Neuronal stem cell (in vitro differentiated cells): ENCODE results near the gene RTP5.
"Not testable (repeated sequence)": the region's sequence is repeated elsewhere in the genome, so short reads cannot be mapped to it uniquely, and the experiment has no call there.

Experiments used
- DNase-seq: peaks from one replicate; pipeline ENCODE4 v3.0.0-alpha.2; 2013; ENCODE audit warnings: low spot score
- H2AFZ ChIP-seq: one replicate; pipeline ENCODE4 v1.6.1; 2013; ENCODE audit warnings: mild to moderate bottlenecking, low read length, inconsistent platforms
- H2AK5ac ChIP-seq: 2 replicates; pipeline ENCODE4 v1.6.1; 2013; ENCODE audit warnings: low read depth, mild to moderate bottlenecking, inconsistent platforms, low read length, moderate library complexity, mixed read lengths
- H2BK120ac ChIP-seq: 2 replicates; pipeline ENCODE4 v1.6.1; 2013; ENCODE audit warnings: low read depth, mild to moderate bottlenecking, inconsistent platforms, low read length, moderate library complexity, mixed read lengths
- H2BK12ac ChIP-seq: one replicate; pipeline ENCODE4 v1.6.1; 2013; ENCODE audit warnings: low read length, inconsistent platforms
- H2BK15ac ChIP-seq: 2 replicates; pipeline ENCODE4 v1.6.1; 2013; ENCODE audit warnings: mild to moderate bottlenecking, low read length, inconsistent platforms, mixed read lengths
- H2BK5ac ChIP-seq: one replicate; pipeline ENCODE4 v1.6.1; 2013; ENCODE audit warnings: inconsistent platforms, mild to moderate bottlenecking, low read length, moderate library complexity
- H3K14ac ChIP-seq: one replicate; pipeline ENCODE4 v1.6.1; 2013; ENCODE audit warnings: low read length, inconsistent platforms
- H3K18ac ChIP-seq: 2 replicates; pipeline ENCODE4 v1.6.1; 2013; ENCODE audit warnings: low read length, inconsistent platforms
- H3K23ac ChIP-seq: 2 replicates; pipeline ENCODE4 v1.6.1; 2013; ENCODE audit warnings: low read depth, mild to moderate bottlenecking, mixed read lengths, low read length, inconsistent platforms; ENCODE audit not compliant: poor library complexity
- H3K27ac ChIP-seq: replicated peaks from 3 replicates; pipeline ENCODE4 v1.5.1; 2013; ENCODE audit warnings: low read length, inconsistent platforms
- H3K27me3 ChIP-seq, 3 experiments: 2 replicates each; pipeline ENCODE4 v1.6.1; 2013; ENCODE audit warnings: low read length in 3 of 3, mild to moderate bottlenecking in 2 of 3, inconsistent platforms in 1 of 3, low read depth in 1 of 3, mixed read lengths in 1 of 3, moderate library complexity in 1 of 3; ENCODE audit not compliant: control insufficient read depth in 3 of 3, insufficient read depth in 3 of 3
- H3K36me3 ChIP-seq, 2 donors: replicated peaks in 1 of 2; 2 replicates each; pipeline ENCODE4 v1.6.1; 2013; ENCODE audit warnings: low read length in 2 of 2; ENCODE audit not compliant: control insufficient read depth in 2 of 2, insufficient read depth in 2 of 2
- H3K4ac ChIP-seq: 2 replicates; pipeline ENCODE4 v1.6.1; 2013; ENCODE audit warnings: inconsistent platforms, mild to moderate bottlenecking, low read length, moderate library complexity
- H3K4me1 ChIP-seq, 2 donors: 1 replicate in 1 of 2; 2 replicates in 1 of 2; pipeline ENCODE4 v1.6.1; 2013; ENCODE audit warnings: low read length in 2 of 2, low read depth in 1 of 2; ENCODE audit not compliant: control insufficient read depth in 2 of 2, insufficient read depth in 1 of 2
- H3K4me2 ChIP-seq: one replicate; pipeline ENCODE4 v1.6.1; 2013; ENCODE audit warnings: mild to moderate bottlenecking, low read length, inconsistent platforms; ENCODE audit not compliant: insufficient read depth, poor library complexity, severe bottlenecking
- H3K4me3 ChIP-seq, 2 donors: 2 replicates each; pipeline ENCODE4 v1.5.1; 2013; ENCODE audit warnings: low read length in 2 of 2, mild to moderate bottlenecking in 2 of 2, inconsistent platforms in 1 of 2, moderate library complexity in 1 of 2
- H3K79me1 ChIP-seq: one replicate; pipeline ENCODE4 v1.6.1; 2013; ENCODE audit warnings: low read depth, mild to moderate bottlenecking, inconsistent platforms, low read length, moderate library complexity
- H3K9ac ChIP-seq: one replicate; pipeline ENCODE4 v1.6.1; 2013; ENCODE audit warnings: mild to moderate bottlenecking, low read depth, low read length, inconsistent platforms; ENCODE audit not compliant: poor library complexity
- H3K9me3 ChIP-seq, 2 donors: replicated peaks in 1 of 2; 2 replicates each; pipeline versions ENCODE3 to v1.6.1; 2013; ENCODE audit warnings: low read length in 2 of 2, mild to moderate bottlenecking in 2 of 2, inconsistent platforms in 1 of 2, low read depth in 1 of 2, mixed read lengths in 1 of 2, moderate library complexity in 1 of 2; ENCODE audit not compliant: control insufficient read depth in 2 of 2, insufficient read depth in 1 of 2
- H4K8ac ChIP-seq: one replicate; pipeline ENCODE4 v1.6.1; 2013; ENCODE audit warnings: low read depth, mild to moderate bottlenecking, inconsistent platforms, low read length, moderate library complexity
- H4K91ac ChIP-seq: one replicate; pipeline ENCODE4 v1.6.1; 2013; ENCODE audit warnings: low read length, low read depth, mild to moderate bottlenecking, inconsistent platforms; ENCODE audit not compliant: poor library complexity
- WGBS, 2 donors: extraction: QIAGEN DNeasy Blood & Tissue Kit; methylation state at CpG; one replicate each; pipeline ENCODE4 v1.1.7; 2013; ENCODE audit warnings: missing lambda C conversion rate in 2 of 2, mixed read lengths in 1 of 2; ENCODE audit not compliant: insufficient read length in 2 of 2, insufficient replicate concordance in 1 of 2; ENCODE audit errors: extremely low coverage in 2 of 2; 5-methylcytosine and 5-hydroxymethylcytosine counted together

The RTP5 gene

DNA sequence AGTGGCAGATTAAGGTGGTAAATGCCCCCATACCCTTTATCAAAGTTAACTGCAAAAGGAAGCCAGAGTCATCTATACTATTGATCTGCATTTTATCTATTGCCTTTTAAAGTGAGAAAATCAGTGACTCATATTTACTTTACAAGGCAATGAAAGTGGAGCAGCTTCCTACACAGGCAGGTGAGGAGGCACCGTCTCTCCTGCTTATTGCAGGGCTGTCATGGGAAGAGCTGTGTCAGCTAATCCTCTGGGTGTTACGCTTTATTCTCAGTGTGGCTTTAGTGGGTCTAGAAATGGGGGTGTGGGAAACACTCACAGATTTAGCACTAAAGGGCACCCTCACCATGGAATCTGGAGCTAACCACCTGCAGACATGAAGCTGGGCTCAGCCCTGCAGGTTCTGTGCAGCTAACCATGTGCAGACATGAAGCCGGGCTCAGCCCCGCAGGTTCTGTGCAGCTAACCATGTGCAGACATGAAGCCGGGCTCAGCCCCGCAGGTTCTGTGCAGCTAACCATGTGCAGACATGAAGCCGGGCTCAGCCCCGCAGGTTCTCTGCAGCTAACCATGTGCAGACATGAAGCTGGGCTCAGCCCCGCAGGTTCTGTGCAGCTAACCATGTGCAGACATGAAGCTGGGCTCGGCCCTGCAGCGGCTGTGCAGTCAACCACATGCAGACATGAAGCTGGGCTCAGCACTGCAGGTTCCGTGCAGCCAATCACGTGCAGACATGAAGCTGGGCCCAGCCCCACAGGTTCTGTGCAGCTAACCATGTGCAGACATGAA lies 53.5 kb downstream of the RTP5 start:
- not testable (repeated sequence) for H3K27ac ChIP-seq, H2AK5ac ChIP-seq, H3K79me1 ChIP-seq, H3K4me1 ChIP-seq, H3K9me3 ChIP-seq, H3K14ac ChIP-seq, H4K8ac ChIP-seq, H4K91ac ChIP-seq, H3K18ac ChIP-seq, H2BK15ac ChIP-seq, H3K23ac ChIP-seq, H3K9ac ChIP-seq, H3K36me3 ChIP-seq, H3K4me3 ChIP-seq, H2BK120ac ChIP-seq, H2BK12ac ChIP-seq, H3K4me2 ChIP-seq, H3K4ac ChIP-seq, DNase-seq, H2BK5ac ChIP-seq, H2AFZ ChIP-seq
- peaks cover 0 to 21% (median 0%) of the 10 kb centered on the region in 3 experiments for H3K27me3 ChIP-seq
- WGBS, 2 donors: no CpG with 5 or more reads among the region's 13 CpGs
